ENCODE data around the gene CNTNAP2. TPM values are rescaled to one million over a fixed set of nuclear protein-coding genes. Genes with fewer than 3 reads are reported as not detected.

The CNTNAP2 gene
- total RNA-seq, 1 experiment from 2014 or later: 64.5 TPM

DNA sequence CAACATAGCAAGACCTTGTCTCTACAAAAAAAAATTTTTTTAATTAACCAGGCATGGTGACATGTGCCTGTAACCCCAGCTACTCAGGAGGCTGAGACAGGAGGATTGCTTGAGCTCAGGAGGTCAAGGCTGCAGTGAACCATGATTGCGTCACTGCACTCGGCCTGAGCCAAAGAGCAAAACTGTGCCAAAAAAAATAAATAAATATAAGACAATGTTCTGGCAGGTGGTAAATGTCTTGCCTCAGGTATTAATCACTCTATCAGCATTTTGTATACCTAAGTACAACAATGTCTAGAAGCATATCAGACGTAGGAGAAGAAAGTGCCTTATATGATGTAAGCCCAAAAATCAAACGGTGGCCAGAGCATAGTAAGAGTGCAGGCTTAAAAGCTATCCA lies 2046.2 kb downstream of the CNTNAP2 start:
- no peaks in the 10 kb centered on the region for H3K9me3 ChIP-seq (ENCODE audit: control insufficient read depth, low read depth, low read length)
- no peak overlapping the region for H4K5ac ChIP-seq (ENCODE audit: insufficient read length, low read depth, low read length)
- H2BK15ac ChIP-seq (ENCODE audit: low read depth, low read length): no peak overlapping the region
- no peak overlapping the region for H2BK12ac ChIP-seq (ENCODE audit: insufficient read length, low read depth, low read length)
- Mint-ChIP-seq H3K36me3 (ENCODE audit: insufficient read depth in 1 of 3, low read depth in 3 of 3) (no peaks in the 10 kb centered on the region), H3K27ac (no peak overlapping the region), H3K27me3 (ENCODE audit: low read depth) (no peaks in the 10 kb centered on the region), H3K9me3 (no peaks in the 10 kb centered on the region), H3K4me3 (no peak overlapping the region), H3K4me1 (peaks cover 0 to 3% of the 10 kb centered on the region in 2 experiments; a peak in 1 of 4 replicates)
- H4K20me1 ChIP-seq (ENCODE audit: control insufficient read depth, insufficient read depth, insufficient read length): no peaks in the 10 kb centered on the region
- H2AK5ac ChIP-seq (ENCODE audit: insufficient read length, low read length): no peak overlapping the region
- H3K4me2 ChIP-seq (ENCODE audit: insufficient read depth, insufficient read length, low read length): no peak overlapping the region
- H3K56ac ChIP-seq (ENCODE audit: insufficient read length, low read depth, low read length): no peak overlapping the region
- no peak overlapping the region for H2BK20ac ChIP-seq (ENCODE audit: low read depth, low read length, poor library complexity, severe bottlenecking)
- H3K4me1 ChIP-seq (ENCODE audit: insufficient read depth, low read length): no peaks in the 10 kb centered on the region
- no peak overlapping the region for H3K27ac ChIP-seq (ENCODE audit: insufficient read length, low read depth, low read length)
- H3K9ac ChIP-seq (ENCODE audit: extremely low read depth, insufficient read length, low read length): no peak overlapping the region
- H3K79me2 ChIP-seq (ENCODE audit: insufficient read depth, low read length): no peaks in the 10 kb centered on the region
- no peak for DNase-seq
- no peak overlapping the region for H2BK120ac ChIP-seq (ENCODE audit: low read depth, low read length, poor library complexity, severe bottlenecking)
- no peak overlapping the region for H3T11ph ChIP-seq (ENCODE audit: low read length)
- H4K8ac ChIP-seq (replicated peaks; ENCODE audit: insufficient read length, low read depth, low read length): no peak overlapping the region
- H4K91ac ChIP-seq (ENCODE audit: insufficient read length, low read depth, low read length): no peak overlapping the region
- H3K18ac ChIP-seq (ENCODE audit: insufficient read length, low read depth, low read length): no peak overlapping the region
- no peak overlapping the region for H3K4ac ChIP-seq (ENCODE audit: low read depth, low read length)
- no peaks in the 10 kb centered on the region for H3K79me1 ChIP-seq (ENCODE audit: insufficient read depth, low read depth, low read length, poor library complexity, severe bottlenecking)
- H2BK5ac ChIP-seq (ENCODE audit: insufficient read length, low read length): no peak overlapping the region
- no peak overlapping the region for H3K23ac ChIP-seq (ENCODE audit: insufficient read length, low read depth, low read length)
- H3K27me3 ChIP-seq (ENCODE audit: insufficient read depth, low read length): no peaks in the 10 kb centered on the region
- TF ChIP-seq, protein P1, sequence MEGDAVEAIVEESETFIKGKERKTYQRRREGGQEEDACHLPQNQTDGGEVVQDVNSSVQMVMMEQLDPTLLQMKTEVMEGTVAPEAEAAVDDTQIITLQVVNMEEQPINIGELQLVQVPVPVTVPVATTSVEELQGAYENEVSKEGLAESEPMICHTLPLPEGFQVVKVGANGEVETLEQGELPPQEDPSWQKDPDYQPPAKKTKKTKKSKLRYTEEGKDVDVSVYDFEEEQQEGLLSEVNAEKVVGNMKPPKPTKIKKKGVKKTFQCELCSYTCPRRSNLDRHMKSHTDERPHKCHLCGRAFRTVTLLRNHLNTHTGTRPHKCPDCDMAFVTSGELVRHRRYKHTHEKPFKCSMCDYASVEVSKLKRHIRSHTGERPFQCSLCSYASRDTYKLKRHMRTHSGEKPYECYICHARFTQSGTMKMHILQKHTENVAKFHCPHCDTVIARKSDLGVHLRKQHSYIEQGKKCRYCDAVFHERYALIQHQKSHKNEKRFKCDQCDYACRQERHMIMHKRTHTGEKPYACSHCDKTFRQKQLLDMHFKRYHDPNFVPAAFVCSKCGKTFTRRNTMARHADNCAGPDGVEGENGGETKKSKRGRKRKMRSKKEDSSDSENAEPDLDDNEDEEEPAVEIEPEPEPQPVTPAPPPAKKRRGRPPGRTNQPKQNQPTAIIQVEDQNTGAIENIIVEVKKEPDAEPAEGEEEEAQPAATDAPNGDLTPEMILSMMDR (conservative IDR thresholded peaks at IDR 0.05): no peak
- H3K23me2 ChIP-seq (ENCODE audit: insufficient read length, low read depth, low read length, poor library complexity, severe bottlenecking): no peaks in the 10 kb centered on the region
- no CpG with 5 or more reads among the region's 4 CpGs for WGBS (ENCODE audit: extremely low coverage, insufficient read length, low lambda C conversion rate)
- no peak overlapping the region for H3K14ac ChIP-seq (ENCODE audit: insufficient read depth, low read length)
- H2AFZ ChIP-seq (ENCODE audit: low read length): no peak overlapping the region
